ENCODE data around the gene DRC7.

Gene DRC7

DNA sequence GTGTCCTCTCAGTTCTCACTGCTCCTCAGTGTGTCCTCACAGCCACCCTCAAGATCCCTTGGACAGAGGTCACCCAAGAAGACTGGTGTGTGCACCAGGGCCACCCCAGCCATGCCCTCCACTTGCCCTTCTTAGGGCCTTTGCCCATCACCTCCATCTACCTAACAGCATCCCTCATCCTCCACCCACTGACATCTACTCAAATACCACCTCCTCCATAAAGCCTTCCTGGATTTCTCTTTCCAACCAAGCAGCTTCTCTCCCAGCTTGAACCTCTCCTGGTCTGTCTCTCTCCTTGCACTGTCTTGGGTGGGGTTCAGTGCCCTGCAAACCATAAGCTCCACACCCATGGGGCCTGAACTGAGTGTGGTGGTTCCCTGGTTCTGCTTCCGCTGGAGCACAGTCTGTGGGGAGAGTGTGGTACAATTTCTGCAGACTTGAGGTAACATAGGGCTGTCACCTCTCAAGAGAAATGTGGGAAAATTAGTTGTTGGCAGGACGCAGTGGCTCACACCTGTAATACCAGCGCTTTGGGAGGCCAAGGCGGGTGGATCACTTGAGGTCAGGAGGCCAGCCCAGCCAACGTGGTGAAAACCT, 55.3 kb downstream of the DRC7 start:
- no peak for DNase-seq (ENCODE audit: low read depth, low spot score)

DNA sequence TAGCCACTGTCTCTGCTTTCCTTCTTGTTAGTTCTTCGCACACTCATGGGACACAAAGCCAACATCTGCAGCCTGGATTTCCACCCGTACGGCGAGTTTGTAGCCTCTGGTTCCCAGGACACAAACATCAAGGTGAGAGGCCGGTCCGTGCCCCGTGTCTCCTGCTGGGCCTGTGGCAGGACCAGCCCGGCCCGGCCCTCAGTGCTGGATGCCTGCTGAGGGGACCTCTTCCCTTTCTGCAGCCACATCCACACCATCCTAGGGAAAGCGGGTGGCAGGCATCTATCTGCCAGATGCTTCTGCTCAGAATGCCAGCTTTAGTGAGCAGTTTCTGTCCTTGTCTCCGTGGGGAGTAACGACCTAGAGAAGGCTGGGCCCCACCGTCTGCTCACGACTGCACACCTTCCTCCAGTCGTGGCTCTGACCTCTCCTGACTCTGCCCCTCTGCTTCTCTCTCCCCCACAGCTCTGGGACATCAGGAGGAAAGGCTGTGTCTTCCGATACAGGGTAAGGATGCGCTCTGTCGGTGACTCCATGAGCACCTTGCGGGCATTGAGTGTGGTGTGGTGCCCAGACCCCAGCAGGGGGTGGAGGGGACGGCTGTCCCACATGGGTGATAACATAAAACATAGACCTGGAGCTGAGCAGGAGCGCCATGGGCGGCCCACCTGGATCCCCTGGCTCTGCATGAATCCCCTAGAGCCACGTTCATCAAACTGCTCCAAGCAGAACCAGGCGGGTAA, 56.4 kb downstream of the DRC7 start:
- no peak for DNase-seq (ENCODE audit: low read depth, low spot score)

DNA sequence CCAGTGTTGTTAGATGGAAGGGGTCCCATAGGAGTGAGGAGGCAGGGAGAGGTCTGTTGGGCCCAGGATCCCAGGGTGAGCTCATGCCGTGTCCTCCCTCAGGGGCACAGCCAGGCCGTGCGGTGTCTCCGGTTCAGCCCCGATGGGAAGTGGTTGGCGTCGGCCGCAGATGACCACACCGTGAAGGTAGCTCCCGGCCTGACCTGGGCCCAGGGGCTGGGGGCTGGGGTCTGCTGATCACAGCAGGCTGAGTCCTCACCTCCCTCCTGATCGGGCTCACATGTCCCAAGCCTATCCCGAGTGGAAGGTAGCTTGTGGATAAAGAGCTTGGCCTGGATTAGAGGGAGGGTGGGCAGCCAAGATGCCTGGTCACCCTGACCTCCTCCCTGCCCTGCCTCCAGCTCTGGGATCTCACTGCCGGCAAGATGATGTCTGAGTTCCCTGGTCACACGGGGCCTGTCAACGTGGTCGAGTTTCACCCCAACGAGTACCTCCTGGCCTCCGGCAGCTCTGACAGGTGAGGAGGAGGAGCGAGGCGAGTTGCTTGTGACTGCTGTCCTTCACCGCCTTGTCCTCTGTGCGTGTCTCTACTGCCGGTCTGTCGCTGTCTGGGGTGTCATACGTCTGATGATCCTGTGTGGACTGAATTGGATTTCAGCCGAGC, 57.1 kb downstream of the DRC7 start:
- DNase-seq (ENCODE audit: low read depth, low spot score), result no peak

- no peak for DNase-seq (ENCODE audit: low read depth, low spot score)
Measured at GRCh38 chr16:57752203-57752580, 57.6 kb downstream of the DRC7 start.

DNA sequence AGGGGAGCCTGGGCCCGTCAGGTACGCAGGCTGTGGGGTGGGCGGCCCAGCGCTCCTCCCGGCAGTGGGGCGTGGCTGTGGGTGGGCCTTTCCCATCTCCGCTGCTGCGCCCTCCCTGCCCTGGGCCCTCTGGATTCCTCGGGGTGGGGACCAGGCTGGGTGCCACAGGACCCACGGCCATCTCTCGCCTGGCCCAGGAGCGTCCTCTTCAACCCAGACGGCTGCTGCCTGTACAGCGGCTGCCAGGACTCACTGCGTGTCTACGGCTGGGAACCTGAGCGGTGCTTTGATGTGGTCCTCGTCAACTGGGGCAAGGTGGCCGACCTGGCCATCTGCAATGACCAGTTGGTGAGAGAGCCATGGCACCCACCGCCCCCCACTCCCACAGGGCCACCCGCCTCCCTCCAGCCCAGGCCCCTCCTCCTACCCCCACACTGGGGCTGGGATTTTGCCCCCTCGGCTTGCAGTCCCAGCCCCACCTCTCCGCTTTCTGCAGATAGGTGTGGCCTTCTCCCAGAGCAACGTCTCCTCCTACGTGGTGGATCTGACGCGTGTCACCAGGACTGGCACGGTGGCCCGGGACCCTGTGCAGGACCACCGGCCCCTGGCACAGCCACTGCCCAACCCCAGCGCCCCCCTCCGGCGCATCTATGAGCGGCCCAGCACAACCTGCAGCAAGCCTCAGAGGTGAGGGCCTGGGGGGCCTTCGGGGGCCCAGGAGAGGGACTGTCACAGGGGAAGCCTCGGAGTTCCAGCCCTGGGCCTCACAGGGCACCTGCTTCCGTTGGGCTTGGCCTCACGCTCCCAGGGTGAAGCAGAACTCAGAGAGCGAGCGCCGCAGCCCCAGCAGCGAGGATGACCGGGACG, 58.2 kb downstream of the DRC7 start:
- DNase-seq (ENCODE audit: low read depth, low spot score), result no peak

GRCh38 chr16:57753448-57754353, 59.1 kb downstream of the DRC7 start:
- no peak for DNase-seq (ENCODE audit: low read depth, low spot score)

GRCh38 chr16:57754354-57755060, 59.9 kb downstream of the DRC7 start:
- DNase-seq (ENCODE audit: low read depth, low spot score), result no peak

GRCh38 chr16:57755061-57755684, 60.6 kb downstream of the DRC7 start:
- no peak for DNase-seq (ENCODE audit: low read depth, low spot score)

DNA sequence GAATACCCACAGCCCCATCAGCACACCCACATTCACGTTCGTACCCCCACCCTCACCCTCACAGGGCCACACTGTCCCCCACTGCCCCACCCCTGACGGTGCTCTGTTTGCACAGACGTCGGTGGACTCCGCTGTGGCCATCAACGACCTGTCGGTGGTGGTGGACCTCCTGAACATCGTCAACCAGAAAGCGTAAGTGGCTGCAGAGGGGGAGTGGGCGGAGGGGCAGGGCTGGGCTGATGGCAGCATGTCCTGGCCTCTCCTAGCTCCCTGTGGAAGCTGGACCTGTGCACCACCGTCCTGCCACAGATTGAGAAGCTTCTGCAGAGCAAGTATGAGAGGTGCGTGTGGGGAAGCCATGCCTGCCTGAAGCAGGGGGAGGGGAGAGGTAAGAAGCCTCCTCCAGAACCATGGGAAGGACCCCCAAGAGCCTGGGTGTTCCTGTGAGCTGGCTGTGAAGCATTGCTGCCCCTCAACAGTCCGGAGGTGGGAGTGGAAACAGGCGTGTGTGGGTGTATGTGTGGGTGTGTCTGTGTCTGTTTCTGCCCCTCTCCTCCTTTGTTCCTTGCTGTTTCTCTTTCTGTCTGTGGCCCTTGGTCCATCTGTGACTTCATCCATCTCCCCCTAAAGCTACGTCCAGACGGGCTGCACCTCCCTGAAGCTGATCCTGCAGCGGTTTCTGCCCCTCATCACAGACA, 61.3 kb downstream of the DRC7 start:
- no peak for DNase-seq (ENCODE audit: low read depth, low spot score)

DNA sequence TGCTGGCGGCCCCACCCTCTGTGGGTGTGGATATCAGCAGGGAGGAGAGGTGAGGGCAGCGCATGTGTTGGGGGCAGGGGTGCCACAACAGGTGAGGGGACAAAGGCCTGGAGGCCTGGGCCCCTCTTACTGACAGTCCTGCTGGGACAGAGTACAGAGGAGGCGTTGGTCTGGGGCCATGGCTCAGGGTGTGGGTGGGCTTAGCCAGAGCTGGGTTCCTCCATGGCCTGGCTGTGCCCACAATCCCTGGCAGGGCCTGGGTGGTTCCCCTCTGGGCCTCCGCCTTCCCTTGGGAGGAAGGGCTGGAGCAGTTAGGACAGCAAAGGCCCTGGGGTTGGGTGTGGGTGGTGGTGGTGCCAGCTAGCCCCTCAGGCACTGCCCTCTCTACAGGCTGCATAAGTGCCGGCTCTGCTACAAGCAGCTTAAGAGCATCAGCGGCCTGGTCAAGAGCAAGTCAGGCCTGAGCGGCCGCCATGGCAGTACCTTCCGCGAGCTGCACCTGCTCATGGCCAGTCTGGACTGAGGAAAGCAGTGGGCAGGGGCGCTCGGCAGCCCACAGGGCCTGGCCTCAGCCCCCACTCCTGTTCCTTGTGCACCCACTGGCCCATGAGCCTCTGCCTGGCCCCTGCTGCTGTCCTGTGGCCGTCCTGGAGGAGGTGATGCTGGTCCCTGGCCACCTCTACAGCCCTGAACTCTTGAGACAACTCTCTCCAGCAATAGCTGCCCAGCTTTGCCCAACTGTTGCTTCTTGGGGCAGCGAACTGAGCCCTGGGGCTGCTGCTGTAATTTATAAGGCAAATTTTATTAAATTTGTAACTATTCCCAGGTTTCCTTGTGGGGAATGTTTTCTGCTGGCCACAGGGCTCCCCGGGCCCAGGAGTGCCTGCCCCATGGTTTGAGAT, 62.1 kb downstream of the DRC7 start:
- DNase-seq (ENCODE audit: low read depth, low spot score), result no peak

DNA sequence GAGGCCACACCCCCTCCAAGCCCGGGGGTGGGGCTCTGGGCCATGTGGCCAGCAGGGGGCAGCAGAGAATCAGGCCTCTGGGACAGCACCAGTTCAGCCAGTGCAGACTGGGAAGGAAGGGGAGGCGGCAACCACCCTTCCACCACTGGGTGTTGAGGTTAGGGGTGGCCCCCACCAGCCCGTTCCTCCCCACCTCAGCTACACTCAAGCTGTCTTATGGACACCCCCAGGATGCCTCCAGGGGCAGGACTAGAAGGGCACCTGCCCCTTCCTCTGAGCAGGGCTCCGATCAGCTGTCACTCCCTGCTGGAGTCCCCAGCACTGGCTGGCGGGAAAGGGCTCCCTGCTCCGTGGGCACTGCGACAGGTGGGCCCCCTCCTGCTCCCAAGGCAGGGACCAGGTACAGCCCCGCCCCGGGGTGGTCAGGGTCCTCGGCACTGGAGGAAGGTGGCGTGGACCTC, 62.8 kb downstream of the DRC7 start:
- DNase-seq (ENCODE audit: low read depth, low spot score), result peak; percentile 49

DNA sequence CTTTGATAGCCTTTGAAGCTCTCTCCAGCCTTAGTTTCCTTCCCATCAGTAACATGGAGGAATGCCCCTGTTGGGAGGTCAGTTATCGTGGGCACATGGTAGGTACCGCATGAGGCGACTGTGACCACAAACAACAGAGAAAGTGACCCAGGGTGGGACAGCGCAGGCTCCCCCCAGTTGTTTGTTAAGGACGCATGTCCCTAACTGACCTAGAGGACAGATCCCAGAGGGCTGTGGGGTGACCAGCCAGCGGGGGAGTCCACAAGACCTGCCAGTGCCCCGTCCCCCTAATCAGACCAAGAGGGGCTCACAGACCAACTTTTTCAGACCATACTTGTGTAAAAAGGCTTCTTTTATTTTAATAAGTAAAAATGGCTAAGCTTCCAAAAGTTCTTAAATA, 63.3 kb downstream of the DRC7 start:
- no peak for DNase-seq (ENCODE audit: low read depth, low spot score)

DNA sequence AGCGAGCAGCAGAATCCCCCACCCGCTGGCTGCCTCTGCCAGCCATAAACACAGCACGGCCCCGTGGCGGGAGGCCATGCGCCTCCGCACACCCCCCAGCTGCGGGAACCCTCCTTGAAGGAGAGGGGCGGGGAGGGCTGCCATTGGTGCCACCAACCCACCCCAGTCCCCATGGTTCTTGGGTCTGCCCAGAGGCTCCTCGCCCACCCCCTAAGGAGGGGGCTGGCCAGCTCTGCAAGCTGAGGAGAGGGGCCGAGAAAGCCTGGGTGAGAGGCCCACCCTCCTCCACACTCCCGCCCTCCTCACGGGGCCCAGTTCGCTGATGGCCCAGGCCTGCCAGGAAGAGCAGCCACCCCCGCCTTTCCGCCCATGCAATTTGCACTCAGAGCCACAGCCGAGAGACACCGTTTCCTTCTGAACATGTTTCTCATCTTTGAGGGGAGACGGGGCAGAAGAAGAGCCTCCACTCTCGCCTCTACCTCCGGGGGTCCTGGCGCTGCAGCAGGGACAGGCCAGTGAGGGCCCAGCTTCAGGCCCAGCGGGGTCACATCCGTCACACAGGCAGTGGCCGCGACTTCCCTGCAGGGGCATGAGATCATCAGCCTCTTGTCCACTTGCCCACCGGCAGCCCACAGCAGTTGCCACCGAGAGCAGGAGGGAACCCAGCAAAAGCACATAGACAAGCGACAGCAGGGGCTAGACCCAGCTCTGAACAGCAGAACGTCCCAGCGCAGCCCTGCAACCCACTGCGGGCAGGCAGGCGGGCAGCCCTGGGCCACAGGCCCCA, 63.9 kb downstream of the DRC7 start:
- no peak for DNase-seq (ENCODE audit: low read depth, low spot score)

DNA sequence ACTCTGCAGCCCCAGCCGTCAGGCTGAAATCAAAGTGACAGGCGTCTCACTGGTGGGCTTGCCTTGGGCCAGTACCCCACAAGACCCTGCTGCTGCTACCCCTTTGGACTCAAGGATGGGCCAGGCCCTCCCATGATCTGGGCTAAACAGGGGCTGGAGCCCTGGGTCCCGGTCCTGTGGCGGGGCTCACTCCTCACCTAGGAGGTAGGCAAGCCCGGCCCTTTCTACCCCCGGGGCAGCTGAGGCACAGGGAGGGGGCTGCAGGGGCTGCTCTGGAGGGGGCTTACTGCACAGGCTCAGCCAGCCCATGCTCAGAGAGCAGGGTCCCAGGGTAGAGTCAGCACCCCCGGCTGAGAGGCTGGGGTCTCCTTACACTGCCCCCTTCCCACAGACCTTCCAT, 64.5 kb downstream of the DRC7 start:
- no peak for DNase-seq (ENCODE audit: low read depth, low spot score)

DNA sequence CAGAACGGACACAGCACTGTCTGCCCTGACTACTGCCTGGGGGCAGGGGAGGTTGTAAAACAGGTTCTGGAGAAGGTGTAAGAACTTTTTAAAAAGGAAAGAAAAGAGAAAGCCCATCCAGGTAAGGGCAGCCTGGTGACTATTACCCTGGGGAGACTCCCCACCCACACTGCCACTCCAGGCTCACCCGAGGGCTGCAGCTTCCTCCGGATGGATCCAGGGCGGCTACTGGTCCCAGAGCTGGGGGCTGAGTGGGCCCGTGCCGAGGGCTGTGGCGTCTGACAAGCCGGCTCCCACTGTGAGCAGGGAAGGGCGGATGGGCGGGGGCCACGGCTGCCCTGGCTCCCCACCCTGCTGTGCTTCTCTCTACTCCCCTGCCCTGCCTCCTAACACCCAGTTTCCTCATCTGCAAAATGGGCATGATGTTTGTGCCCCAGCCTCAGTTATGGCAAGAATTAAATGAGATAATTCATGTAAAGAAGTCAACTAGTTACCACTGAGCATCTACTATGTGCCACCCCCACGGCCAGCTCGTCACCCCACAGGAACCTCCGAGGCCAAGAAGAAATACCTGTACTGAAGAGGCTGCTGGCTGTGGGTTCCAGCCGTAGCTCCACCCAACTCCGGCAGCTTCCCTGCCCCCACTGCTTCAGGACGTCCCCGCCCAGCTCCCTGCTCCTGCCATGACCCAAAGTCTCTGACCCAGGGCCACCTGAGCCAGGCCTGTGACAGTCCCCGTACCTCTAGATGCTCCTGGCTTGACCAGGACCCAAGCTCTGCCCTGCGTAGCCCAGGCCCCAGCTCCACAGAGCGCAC, 65.1 kb downstream of the DRC7 start:
- no peak for DNase-seq (ENCODE audit: low read depth, low spot score)

GRCh38 chr16:57760357-57761160, 66.0 kb downstream of the DRC7 start:
- no peak for DNase-seq (ENCODE audit: low read depth, low spot score)

Data from smooth muscle cell of the brain vasculature (primary cell).